Transverse colon (tissue), 4 donors: ENCODE measurements around the gene GPC5.

Source experiments
- CTCF ChIP-seq, 5 experiments: fragments of 200-600 bp in 3 of 5; fragments of 450-650 bp in 2 of 5; sonication (generic) in 3 of 5; IDR thresholded peaks; 1 replicate in 2 of 5; 2 replicates in 3 of 5; pipeline ENCODE4 v1.5.1; 2016 to 2017; ENCODE audit warnings: antibody characterized with exemption in 5 of 5, inconsistent platforms in 3 of 5, mild to moderate bottlenecking in 2 of 5, moderate library complexity in 1 of 5
- EP300 ChIP-seq: sonication (generic); formaldehyde crosslinking; IDR thresholded peaks from one replicate; pipeline ENCODE4 v1.6.1; 2017; ENCODE audit warnings: antibody characterized with exemption, low read depth
- POLR2AphosphoS5 ChIP-seq, 3 donors: sonication (generic); formaldehyde crosslinking; IDR thresholded peaks; one replicate each; pipeline ENCODE4 v1.6.1; 2016; ENCODE audit warnings: antibody characterized with exemption in 3 of 3

- TF ChIP-seq CTCF (IDR thresholded peaks at IDR 0.05), result no peak
- no peak for TF ChIP-seq POLR2AphosphoS5 (IDR thresholded peaks at IDR 0.05)
- TF ChIP-seq EP300, result no peak
These were observed 195.6 kb downstream of the GPC5 start for GRCh38 chr13:91594061-91594460.
